GM21381 (cell line): ENCODE results near the gene MAMLD1.

Source experiments
- ATAC-seq: cut with Tn5 transposase; IDR thresholded peaks from one replicate; pipeline ENCODE4 v1.9.1; 2021; ENCODE audit warnings: mild to moderate bottlenecking, moderate library complexity; ENCODE audit not compliant: unreplicated experiment

The MAMLD1 gene

GRCh38 chrX:150487369-150488094 is 124.4 kb downstream of the MAMLD1 start:
- no peak for ATAC-seq

DNA sequence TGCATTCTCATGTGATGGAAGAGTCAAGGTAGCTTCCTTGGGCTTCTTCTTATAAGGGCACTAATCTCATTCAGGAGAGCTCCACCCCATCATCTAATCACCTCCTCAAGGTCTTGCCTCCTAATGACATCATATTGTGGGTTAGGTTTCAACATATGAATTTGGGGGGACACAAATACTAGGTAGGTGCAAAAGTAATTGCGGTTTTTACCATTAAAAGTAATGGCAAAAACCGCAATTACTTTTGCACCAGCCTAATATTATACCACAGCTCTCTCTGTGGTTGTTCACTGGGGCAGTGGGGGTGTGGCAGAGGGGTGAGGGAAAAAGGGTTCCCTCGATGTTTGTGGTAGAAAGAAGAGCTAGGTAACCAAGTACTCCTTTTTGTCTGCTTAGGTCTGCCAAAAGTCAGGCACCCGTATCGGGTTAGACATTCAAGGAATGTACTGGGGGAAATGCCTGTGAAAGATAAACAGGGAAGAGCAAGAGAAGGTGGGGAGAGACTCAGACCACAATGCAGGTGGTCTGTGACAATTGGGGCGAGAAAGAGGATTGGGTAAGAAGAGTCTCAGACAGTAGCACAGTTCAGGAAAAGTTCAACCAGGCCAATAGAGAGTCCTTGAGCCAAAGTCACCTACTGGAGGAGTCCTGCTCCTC is 126.4 kb downstream of the MAMLD1 start:
- ATAC-seq = no peak

DNA sequence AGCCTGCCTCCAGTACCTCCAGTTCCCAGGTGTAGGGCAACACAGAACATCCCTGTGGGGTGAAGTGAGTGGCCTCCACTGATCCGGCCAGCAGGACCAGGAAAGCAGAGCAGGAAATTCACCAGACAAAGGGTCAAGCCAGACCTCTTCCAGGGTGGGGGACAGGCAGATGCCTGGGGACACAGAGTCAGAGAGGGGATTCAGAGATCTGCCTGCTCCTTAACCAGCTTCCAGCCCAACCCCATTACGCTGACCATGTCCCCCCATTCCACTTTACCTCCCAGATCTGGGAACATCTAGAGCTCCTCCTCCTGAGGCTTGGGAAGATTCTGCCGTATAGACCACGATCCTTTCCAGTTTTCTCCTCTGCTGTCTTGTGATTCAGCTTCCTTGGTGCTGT is 132.4 kb downstream of the MAMLD1 start:
- ATAC-seq = no peak

DNA sequence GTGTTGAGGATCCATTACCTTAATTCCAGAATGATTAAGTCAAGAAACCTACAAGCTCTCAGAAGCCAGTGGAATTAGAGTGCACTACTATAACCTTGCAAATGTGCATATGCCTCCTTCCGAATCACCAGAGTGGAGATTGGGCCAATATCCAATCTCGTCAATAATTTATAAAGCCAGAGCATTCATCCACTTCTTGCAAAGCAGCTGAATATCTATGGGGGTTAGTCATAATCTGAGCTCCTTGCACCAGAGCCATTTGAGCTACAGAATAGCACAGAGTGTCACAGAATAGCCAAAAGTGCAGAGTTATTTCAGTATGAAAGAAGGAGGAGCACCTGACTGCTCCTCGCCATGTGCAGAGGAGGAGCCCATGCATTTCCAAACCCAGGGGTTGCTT is 136.1 kb downstream of the MAMLD1 start:
- no peak for ATAC-seq

GRCh38 chrX:150502091-150502490 is 139.0 kb downstream of the MAMLD1 start:
- no peak for ATAC-seq

GRCh38 chrX:150502979-150503897 is 140.1 kb downstream of the MAMLD1 start:
- no peak for ATAC-seq

DNA sequence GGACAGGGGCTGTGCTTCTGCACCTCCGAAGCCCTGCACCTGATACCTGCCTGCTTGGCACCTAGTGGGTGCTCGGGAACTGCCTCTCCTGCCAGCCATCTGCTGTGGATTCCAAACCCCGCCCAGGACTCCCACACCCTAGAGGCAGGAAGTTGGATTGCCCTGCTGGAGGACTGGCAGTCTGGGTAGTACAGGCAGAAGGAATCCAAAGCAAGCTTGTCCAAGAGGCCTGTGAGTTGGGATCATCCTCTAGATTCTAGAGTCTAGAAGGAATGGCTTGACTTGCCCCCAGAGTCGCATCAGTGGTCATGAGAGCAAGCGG is 140.7 kb downstream of the MAMLD1 start:
- no peak for ATAC-seq

DNA sequence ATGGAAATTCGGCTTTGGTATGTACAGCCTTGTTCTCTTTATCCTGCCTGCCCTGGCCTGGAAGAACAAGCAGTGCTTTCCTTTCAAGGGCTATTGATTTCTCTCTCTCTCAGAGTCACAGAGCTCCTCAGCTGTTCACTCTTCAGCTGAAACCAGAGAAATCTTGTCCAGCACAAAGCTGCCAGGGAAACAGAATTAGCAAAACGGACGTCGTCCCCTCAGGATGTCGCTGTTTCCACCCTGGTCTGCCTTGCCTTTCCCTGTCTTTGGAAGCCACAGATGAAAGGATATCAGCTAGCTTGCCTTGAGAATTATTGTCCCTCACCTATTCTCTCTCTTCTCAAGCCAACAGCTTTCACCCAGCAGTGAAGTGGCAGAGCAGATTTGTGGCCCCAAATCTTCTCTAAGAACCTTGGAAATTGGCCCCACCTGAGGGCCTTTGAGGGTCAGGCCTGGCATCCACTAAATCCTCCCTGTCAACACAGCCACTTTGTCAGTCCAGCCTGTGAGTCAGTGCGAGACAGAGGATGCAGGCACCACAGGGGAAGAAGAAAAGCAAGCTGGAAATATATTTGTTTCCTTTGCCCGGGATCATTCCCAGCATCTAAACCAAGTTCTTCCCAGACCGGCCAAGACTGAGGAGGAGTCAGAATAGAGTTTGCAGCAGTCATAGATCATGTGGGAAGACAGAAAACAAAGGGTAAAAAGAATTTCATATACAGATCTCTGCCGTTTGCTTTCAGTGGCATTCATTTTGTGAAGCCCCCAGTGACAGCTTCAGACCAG is 141.5 kb downstream of the MAMLD1 start:
- ATAC-seq = no peak

DNA sequence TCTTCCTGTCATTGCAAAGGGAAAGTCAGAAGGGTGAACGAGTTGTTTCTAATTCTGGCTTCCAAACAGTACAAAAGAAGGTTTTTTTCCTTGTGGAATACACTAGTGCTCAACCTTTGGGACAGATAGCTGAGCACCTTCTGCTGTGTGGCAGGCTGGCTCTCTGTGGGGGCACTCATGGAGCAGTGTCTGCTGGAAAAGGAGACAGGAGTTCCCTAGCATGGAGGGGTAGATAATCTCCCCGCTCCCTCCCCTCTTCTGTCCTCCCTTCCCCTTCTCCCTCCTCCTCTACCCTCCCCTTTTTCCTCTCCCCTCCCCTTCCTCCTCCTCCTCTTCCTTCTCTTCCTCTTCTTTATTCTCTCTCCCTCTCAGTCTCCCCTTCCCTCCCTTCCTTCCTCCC is 142.9 kb downstream of the MAMLD1 start:
- no peak for ATAC-seq

GRCh38 chrX:150506486-150506885 is 143.4 kb downstream of the MAMLD1 start:
- ATAC-seq = no peak

DNA sequence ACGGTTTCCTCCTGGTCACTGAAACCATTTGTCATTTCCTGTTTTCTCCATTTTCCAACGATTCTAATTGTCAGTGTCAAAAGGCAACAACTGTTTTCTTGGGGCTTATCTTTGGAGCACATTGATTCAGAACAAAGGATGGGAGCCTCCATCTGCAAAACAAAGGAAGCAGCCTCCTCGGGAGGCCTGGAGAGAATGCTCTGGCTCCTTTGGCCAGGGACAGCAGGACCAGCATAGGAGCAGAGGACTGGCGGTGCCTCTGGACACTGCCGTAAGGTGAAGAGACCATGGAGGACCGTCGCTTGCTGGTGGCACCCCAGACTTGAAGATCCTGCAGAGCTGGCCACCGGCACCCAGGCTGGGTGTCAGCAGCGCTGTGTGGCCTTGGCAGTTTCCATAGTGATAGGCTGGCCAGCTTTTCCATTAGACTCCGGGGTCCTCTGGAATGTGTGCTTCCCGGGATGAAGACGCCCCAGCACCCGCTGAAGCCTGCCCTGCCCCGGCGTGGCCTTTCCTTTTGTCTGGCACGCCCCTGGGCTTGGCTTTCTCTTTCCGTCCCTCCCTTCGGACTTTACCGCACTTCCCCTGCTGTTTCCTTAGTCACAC is 144.2 kb downstream of the MAMLD1 start:
- no peak for ATAC-seq

DNA sequence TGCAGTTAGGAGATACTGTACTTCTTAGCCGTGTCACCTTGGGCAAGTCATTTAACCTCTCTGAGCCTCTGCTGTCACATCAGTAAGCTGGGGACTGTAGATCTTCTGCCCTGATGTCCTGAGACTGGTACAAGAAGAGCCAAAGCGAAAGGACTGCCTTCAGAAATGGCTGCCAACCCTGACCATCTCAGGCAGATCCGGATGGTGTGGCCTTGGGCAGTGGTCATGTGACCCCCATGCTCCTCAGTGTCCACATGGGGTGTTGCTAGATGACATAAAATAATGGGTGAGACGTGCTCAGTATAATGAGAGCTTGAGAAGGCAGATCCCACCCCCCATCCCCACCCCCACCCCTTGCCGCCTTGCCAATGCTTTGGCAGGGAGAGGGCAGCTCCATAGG is 144.9 kb downstream of the MAMLD1 start:
- ATAC-seq = no peak

- no peak for ATAC-seq
Measured at GRCh38 chrX:150508451-150509367, 145.6 kb downstream of the MAMLD1 start.

DNA sequence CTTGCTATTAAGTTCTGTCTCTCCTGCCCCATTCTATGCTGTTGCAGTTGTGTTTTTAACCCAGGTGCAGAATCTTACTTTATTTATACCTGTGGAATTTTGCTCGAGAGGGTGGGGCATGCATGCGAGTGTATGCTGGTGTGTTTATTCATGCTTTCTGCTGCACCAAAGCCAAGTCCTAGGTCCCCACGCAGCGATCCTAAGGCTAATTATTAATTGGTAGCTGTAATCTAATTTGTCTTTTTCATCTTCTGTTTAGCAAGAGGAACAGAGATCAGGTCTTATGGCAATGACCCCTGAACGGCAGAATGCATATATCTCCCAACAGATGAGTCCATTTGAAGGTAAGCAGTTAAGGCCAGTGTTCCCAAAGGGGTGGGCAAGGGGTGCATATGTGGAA is 146.6 kb downstream of the MAMLD1 start:
- no peak for ATAC-seq

DNA sequence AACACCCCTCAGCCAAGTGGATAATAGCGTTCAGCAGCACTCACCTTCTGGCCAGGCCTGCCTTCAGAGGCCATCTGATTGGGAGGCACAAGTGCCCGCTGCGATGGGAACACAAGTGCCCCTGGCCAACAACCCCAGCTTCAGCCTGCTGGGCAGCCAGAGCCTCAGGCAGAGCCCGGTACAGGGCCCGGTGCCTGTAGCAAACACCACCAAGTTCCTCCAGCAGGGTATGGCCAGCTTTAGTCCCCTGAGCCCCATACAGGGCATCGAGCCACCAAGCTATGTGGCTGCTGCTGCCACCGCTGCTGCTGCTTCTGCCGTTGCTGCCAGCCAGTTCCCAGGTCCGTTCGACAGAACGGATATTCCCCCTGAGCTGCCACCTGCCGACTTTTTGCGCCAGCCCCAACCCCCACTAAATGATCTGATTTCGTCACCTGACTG is 149.4 kb downstream of the MAMLD1 start:
- ATAC-seq = no peak

- ATAC-seq = no peak
Measured at GRCh38 chrX:150513544-150513943, 150.4 kb downstream of the MAMLD1 start.

GRCh38 chrX:150514462-150514861 is 151.3 kb downstream of the MAMLD1 start:
- ATAC-seq = no peak

- no peak for ATAC-seq
Measured at GRCh38 chrX:150515801-150516200, 152.7 kb downstream of the MAMLD1 start.

DNA sequence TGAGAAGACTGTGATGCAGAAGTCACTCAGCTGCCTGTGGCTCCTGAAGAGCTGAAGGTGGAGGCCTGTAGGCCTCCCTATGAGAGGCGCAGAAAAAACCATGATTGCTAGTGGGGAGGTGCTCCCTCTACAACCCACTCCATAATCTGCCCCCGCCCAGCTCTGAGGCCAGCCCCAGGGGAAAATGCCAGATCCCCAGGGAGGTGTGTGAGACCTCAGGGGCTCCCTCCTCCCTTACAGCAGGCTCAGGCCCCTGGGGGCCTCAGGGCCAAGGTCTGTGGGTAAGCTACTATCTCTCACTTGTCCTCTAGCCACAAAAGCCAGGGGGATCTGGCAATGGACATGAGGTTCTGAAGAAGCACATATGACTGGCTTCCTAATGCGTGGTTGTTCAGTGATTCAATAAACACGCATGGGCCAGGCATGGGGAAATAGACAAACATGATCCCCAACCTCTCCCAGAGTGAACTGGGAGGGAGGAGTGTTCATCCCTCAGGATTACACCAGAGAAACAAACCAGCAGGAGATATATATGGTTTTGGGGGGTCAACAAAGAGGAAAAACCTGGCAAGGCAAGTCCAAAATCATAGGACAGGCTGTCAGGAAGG is 154.3 kb downstream of the MAMLD1 start:
- ATAC-seq = no peak
